ENCODE measurements around the gene OR10A5. TPM values are rescaled to one million over a fixed set of nuclear protein-coding genes. Genes with fewer than 3 reads are reported as not detected.
"Not testable (repeated sequence)": the region's sequence is repeated elsewhere in the genome, so short reads cannot be mapped to it uniquely, and the experiment has no call there.

OR10A5 gene
- total RNA-seq (not detected in 2 replicates), polyA plus RNA-seq (1.00 TPM in 1 of 2 replicates, not detected in the other)

DNA sequence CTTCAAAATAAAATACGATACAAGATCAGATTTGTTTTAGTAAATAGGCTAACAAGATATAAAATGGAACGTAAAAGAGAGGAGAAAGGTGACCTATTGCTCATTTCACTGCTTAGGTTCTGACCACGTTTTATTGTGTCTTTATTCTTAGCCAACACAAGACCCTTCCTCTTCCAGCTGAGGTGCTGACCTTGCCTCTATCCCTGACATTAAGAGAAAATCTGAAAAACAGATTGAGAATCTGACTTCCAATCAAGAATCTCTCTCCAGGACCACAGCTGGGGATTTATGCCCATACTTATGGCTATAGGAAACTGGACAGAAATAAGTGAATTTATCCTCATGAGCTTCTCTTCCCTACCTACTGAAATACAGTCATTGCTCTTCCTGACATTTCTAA is at the start of gene OR10A5:
OR10A5 (plus strand) TSS at position 301 of the 400 bp plus-strand sequence; CDS start at position 301, 0 bp downstream.
- no peak for TF ChIP-seq CTCF (IDR thresholded peaks at IDR 0.05; ENCODE audit: low read depth, low read length)
- Histone ChIP-seq H3K4me1 (ENCODE audit: low read depth) (no peaks in the 10 kb centered on the region), H3K4me3 (no peak within 1 kb of the TSS), H3K9me3 (ENCODE audit: low read depth) (no peaks in the 10 kb centered on the region), H3K27me3 (no peaks in the 10 kb centered on the region), H3K36me3 (no peaks in the 10 kb centered on the region), H3K27ac (no peak within 1 kb of the TSS)
- DNase-seq (ENCODE audit: low read depth in 1 of 2, low spot score in 1 of 2), result no peak

- no peak for TF ChIP-seq CTCF (IDR thresholded peaks at IDR 0.05; ENCODE audit: low read depth, low read length)
- Histone ChIP-seq H3K4me1 (ENCODE audit: low read depth) (no peaks in the 10 kb centered on the region), H3K27me3 (no peaks in the 10 kb centered on the region), H3K36me3 (no peaks in the 10 kb centered on the region), H3K27ac (no peak within 1 kb of the TSS), H3K9me3 (ENCODE audit: low read depth) (no peaks in the 10 kb centered on the region), H3K4me3 (no peak within 1 kb of the TSS)
- no peak for DNase-seq (ENCODE audit: low read depth in 1 of 2, low spot score in 1 of 2)
Observed at GRCh38 chr11:6799402-6799801, 46.1 kb upstream of the OR10A5 start, which contains the start of gene OR6A2. TSS of gene OR6A2 (minus strand) at chr11:6799689. CDS start at chr11:6795708, 3,981 bp downstream.

GRCh38 chr11:6801075-6801474 is 44.4 kb upstream of the OR10A5 start:
- H3K36me3 ChIP-seq; H3K9me3 ChIP-seq (ENCODE audit: low read depth); H3K27ac ChIP-seq; H3K4me1 ChIP-seq (ENCODE audit: low read depth); H3K27me3 ChIP-seq; H3K4me3 ChIP-seq; DNase-seq (ENCODE audit: low read depth in 1 of 2, low spot score in 1 of 2): not testable (repeated sequence)

DNA sequence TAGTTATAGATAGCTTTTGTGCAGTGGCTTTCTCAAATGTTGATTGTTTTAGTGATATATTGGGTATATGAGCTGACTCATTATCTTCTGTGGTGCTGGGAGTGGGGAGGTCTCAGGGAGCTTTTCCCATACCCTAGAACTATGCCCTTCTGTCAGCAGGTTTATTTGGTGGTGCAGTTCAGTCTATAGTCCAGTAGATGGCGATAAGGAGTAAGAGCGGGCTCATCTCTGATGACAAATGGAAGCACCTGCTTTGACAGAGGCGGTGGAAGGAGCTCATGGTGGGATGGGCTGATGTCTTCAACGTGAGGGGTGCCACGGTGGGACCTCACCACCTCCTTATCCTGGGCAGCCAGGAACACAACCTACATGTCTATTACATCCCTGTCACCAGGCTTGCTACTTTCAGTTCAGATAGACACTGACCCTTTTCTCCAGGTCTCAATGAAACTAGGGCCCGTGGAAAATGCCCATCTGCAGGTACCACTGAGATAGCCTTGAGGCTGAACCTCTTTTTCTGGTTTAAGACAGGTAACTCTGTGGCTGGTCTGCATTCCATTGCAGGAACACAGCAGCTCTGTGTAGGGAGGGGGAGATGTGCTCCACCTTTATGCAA is 33.0 kb upstream of the OR10A5 start:
- Histone ChIP-seq H3K4me3 (no peak overlapping the region), H3K27ac (no peak overlapping the region), H3K27me3 (no peaks in the 10 kb centered on the region), H3K9me3 (ENCODE audit: low read depth) (no peaks in the 10 kb centered on the region), H3K4me1 (ENCODE audit: low read depth) (no peaks in the 10 kb centered on the region), H3K36me3 (no peaks in the 10 kb centered on the region)
- peak; percentile 49 to 54 for DNase-seq (ENCODE audit: low read depth in 1 of 2, low spot score in 1 of 2)
- peak; percentile 96 for TF ChIP-seq CTCF (IDR thresholded peaks at IDR 0.05; ENCODE audit: low read depth, low read length)

GRCh38 chr11:6813656-6814055 is 31.8 kb upstream of the OR10A5 start:
- Histone ChIP-seq H3K27me3 (no peaks in the 10 kb centered on the region), H3K4me1 (ENCODE audit: low read depth) (no peaks in the 10 kb centered on the region), H3K36me3 (no peaks in the 10 kb centered on the region), H3K4me3 (no peak overlapping the region), H3K9me3 (ENCODE audit: low read depth) (no peaks in the 10 kb centered on the region), H3K27ac (no peak overlapping the region)
- DNase-seq (ENCODE audit: low read depth in 1 of 2, low spot score in 1 of 2), result no peak
- TF ChIP-seq CTCF (IDR thresholded peaks at IDR 0.05; ENCODE audit: low read depth, low read length), result no peak

DNA sequence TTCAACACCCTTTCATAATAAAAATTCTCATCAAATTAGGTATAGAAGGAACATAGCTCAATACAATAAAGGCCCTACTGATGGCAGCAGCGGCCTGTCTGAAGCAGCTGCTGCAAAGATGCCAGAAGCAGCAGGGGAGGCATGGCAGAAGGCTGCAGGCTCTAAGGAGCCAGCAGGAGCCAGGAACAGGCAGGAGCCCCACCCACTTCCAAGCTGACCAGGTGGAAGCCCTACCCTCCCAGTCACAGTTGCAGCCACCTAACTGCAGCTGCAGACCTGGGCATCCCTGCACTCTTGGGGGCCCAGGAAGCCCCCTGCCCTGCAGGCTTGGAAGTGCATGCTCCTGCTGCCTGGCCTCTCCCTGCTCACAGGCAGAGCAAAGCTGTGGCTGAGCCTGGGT is 27.8 kb upstream of the OR10A5 start:
- Histone ChIP-seq H3K27ac (no peak overlapping the region), H3K4me3 (no peak overlapping the region), H3K27me3 (no peaks in the 10 kb centered on the region), H3K9me3 (ENCODE audit: low read depth) (no peaks in the 10 kb centered on the region), H3K36me3 (no peaks in the 10 kb centered on the region), H3K4me1 (ENCODE audit: low read depth) (no peaks in the 10 kb centered on the region)
- DNase-seq (ENCODE audit: low read depth in 1 of 2, low spot score in 1 of 2), result no peak
- no peak for TF ChIP-seq CTCF (IDR thresholded peaks at IDR 0.05; ENCODE audit: low read depth, low read length)
